Melanocyte of skin (primary cell): ENCODE data around the gene NPAP1. TPM values are rescaled to one million over a fixed set of nuclear protein-coding genes. Genes with fewer than 3 reads are reported as not detected.

Experiments used
- total RNA-seq, 2 donors: library from RNA; depleted of rRNA; stranded (reverse); fragments of >200 nt; gene quantifications; 2 replicates each; pipeline ENCODE4 v1.2.3, GENCODE V29; 2012

NPAP1 gene
- total RNA-seq = not detected

GRCh38 chr15:24675332-24676144 lies at the start of gene NPAP1:
Gene NPAP1 (plus strand): TSS chr15:24675775. CDS start chr15:24675868, 93 bp downstream.

